Astrocyte of the spinal cord (primary cell): ENCODE data around the gene EIF4G1.

Experiments
- DNase-seq: peaks from one replicate; pipeline ENCODE4 v3.0.0; 2011; ENCODE audit warnings: low read depth, low spot score
- H3K4me3 ChIP-seq: 2 replicates; pipeline ENCODE4 v1.5.1; 2011; ENCODE audit warnings: low read depth, mild to moderate bottlenecking, low read length, moderate library complexity
- in situ Hi-C: cut with HindIII; loops from 2 replicates; pipeline ENCODE4 v1.10.0; 2017; ENCODE audit warnings: low sequenced_read_pairs
- TF ChIP-seq, protein P1 (sequence below): IDR thresholded peaks from 2 replicates; pipeline ENCODE4 v1.5.1; 2012; ENCODE audit warnings: low read depth, mild to moderate bottlenecking, low read length, inconsistent platforms

The EIF4G1 gene

DNA sequence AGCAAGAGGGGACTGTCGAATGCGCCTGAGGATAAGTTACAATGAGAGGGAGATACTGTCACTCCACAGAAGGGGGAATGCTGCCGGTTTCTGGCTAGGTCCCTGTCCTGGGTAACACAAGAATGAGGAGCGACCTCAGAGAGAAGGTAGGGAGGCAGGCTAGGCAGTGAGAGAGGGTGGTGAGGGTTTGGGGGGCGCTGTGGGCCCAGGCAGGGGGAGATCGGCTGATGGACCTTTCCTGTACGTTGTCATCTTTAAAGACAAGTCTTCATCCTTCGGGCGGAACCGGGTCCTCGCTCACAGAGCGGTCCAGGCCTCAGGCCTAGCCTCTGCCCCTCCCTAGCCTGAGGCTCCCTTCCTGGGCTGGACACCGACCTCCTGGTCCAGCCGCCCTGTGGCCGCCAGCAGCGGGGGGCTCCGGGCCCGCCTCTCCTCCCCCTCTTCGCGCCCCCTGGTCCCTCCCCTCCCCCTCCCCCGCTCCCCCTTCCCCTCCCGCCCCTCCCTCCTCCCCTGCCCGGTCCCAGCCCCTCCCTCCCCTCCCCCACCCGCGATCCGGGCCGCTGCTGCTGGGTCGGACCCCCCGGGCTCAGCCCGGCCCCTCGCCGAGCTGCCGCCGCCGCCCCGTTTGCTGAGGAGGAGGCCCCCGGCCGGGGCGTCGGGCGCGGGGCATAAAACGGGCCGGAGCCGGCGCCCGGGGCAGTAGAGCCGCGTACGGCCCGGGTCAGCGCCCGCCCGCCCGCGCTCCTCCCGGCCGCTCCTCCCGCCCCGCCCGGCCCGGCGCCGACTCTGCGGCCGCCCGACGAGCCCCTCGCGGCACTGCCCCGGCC lies 65.2 kb downstream of the EIF4G1 start, which contains the start of gene CHRD:
Gene CHRD, plus strand, starts transcription at position 697 of the 827 bp plus-strand sequence. CDS start 265 bp downstream, outside the sequence.
- TF ChIP-seq, protein P1, sequence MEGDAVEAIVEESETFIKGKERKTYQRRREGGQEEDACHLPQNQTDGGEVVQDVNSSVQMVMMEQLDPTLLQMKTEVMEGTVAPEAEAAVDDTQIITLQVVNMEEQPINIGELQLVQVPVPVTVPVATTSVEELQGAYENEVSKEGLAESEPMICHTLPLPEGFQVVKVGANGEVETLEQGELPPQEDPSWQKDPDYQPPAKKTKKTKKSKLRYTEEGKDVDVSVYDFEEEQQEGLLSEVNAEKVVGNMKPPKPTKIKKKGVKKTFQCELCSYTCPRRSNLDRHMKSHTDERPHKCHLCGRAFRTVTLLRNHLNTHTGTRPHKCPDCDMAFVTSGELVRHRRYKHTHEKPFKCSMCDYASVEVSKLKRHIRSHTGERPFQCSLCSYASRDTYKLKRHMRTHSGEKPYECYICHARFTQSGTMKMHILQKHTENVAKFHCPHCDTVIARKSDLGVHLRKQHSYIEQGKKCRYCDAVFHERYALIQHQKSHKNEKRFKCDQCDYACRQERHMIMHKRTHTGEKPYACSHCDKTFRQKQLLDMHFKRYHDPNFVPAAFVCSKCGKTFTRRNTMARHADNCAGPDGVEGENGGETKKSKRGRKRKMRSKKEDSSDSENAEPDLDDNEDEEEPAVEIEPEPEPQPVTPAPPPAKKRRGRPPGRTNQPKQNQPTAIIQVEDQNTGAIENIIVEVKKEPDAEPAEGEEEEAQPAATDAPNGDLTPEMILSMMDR, result no peak
- H3K4me3 ChIP-seq, result peak within 1 kb of the TSS; percentile 7
- in situ Hi-C loops, result no loop called here
- no peak for DNase-seq

DNA sequence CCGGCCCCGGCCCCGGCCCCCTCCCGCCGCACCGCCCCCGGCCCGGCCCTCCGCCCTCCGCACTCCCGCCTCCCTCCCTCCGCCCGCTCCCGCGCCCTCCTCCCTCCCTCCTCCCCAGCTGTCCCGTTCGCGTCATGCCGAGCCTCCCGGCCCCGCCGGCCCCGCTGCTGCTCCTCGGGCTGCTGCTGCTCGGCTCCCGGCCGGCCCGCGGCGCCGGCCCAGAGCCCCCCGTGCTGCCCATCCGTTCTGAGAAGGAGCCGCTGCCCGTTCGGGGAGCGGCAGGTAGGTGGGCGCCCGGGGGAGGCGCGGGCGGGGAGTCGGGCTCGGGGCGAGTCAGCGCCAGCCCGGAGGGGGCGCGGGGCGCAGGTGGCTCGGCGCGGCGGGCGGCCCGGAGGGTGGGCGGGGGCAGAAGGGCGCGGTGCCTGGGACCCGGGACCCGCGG lies 65.8 kb downstream of the EIF4G1 start:
- H3K4me3 ChIP-seq, result no peak overlapping the region
- in situ Hi-C loops, result no loop called here
- DNase-seq, result peak; percentile 19
- TF ChIP-seq, protein P1, result no peak

DNA sequence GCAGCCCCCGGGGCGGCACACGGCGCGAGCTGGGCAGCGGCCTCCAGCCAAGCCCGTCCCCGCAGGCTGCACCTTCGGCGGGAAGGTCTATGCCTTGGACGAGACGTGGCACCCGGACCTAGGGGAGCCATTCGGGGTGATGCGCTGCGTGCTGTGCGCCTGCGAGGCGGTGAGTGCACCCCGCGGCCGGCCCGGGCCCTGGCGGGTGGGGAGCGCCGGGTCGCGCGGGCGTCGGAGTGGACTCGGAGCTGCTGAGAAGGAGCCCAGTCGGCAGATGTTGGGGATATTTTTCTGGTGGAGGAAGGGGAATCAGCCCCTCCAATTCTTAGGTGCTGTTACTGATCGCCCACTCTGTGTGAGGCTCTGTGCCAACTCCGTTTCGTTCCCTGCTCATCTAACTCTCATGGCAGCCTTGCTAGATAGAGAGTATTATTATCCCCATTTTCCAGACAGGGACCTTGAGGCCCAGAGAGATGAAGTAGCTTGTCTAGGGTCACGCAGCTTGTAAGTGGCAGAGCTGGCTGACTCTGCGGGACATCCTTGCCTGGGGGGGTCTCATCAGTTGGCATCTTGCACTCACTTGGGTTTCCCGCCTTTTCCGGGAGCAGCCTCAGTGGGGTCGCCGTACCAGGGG lies 66.3 kb downstream of the EIF4G1 start:
- DNase-seq, result no peak
- H3K4me3 ChIP-seq, result peak overlapping the region; percentile 7
- in situ Hi-C loops, result no loop called here
- TF ChIP-seq, protein P1, result no peak

DNA sequence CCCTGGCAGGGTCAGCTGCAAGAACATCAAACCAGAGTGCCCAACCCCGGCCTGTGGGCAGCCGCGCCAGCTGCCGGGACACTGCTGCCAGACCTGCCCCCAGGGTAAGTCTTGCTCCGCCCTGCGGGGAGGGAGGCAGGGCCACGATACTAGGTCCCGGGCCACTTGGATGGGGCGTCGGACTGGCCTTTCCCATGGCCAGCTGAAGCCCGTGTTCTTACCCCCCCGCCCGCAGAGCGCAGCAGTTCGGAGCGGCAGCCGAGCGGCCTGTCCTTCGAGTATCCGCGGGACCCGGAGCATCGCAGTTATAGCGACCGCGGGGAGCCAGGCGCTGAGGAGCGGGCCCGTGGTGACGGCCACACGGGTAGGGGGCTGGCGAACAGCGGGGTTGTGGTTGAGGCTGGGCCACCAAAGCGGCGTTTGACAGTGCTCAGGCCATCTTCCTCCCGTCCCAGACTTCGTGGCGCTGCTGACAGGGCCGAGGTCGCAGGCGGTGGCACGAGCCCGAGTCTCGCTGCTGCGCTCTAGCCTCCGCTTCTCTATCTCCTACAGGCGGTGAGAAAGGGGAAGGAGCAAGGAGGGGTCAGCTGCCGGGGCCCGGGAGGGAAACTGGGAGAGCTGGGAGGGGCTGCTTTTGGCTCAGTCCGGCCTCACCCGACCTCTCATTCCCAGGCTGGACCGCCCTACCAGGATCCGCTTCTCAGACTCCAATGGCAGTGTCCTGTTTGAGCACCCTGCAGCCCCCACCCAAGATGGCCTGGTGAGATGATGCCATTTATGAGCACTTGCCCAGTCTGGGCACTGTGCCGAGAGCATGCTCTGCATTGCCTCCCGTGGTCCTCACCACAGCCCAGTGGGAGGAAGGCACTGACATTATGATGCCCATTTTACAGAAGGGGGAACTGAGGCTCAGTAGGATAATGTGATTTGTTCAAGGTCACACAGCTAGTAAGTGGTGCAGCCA lies 67.1 kb downstream of the EIF4G1 start:
- in situ Hi-C loops, result no loop called here
- H3K4me3 ChIP-seq, result no peak overlapping the region
- TF ChIP-seq, protein P1, result no peak
- no peak for DNase-seq

DNA sequence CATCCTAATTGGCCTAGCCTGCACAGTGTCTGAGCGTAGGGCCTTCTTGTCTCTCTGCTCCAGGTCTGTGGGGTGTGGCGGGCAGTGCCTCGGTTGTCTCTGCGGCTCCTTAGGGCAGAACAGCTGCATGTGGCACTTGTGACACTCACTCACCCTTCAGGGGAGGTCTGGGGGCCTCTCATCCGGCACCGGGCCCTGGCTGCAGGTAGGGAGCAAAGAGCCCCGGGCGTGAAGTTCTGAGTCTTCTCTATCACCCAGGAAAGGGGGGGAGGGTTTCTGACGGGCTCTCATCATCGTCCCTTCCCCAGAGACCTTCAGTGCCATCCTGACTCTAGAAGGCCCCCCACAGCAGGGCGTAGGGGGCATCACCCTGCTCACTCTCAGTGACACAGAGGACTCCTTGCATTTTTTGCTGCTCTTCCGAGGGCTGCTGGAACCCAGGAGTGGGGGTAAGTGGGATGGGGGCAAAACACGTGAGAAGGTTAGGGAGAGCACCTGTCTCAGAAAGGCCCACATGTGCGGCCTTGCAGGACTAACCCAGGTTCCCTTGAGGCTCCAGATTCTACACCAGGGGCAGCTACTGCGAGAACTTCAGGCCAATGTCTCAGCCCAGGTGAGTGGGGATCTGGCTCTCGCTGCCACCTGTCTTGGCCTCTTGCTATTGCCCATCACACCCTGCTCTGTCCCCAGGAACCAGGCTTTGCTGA lies 68.1 kb downstream of the EIF4G1 start:
- in situ Hi-C loops, result no loop called here
- H3K4me3 ChIP-seq, result no peak overlapping the region
- no peak for DNase-seq
- TF ChIP-seq, protein P1, result no peak
